ENCODE measurements around the gene SHQ1. TPM values are rescaled to one million over a fixed set of nuclear protein-coding genes. Genes with fewer than 3 reads are reported as not detected.
"Not testable (repeated sequence)": the region's sequence is repeated elsewhere in the genome, so short reads cannot be mapped to it uniquely, and the experiment has no call there.

SHQ1 gene
- total RNA-seq, 1 experiment from 2014 or later, result 21.7 TPM

DNA sequence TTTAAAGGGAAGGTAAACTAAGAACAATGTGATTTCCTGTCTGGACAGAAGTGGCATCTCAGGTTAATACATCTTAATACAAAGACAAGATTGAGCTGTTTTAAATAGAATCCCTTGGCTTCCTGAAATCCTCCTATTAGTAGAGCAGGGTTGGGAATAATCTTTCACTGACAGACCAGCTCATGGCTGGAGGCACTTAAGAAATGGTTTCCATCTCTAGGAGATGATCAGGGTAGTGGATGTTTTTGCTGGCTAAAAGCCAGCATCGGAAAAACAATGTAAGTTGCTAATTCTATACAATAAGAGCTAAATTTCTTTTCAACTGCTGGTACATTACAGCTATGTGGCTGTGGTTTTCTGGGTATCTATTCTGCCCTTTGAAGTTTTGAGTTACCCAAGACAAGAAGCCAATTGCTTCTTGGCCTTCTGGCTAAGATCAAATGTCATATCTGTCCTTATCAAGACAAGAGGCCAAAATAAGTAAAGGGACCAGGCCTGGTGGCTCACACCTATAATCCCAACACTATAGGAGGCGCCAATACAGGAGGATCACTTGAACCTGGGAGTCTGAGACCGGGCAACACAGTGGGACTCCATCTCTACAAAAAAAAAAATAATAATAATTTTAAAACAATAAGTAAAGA lies 49.6 kb downstream of the SHQ1 start:
- Histone ChIP-seq H3K4me3 (ENCODE audit: insufficient read depth, low read depth, low read length) (no peak overlapping the region), H3K27me3 (ENCODE audit: control insufficient read depth, insufficient read depth, low read length) (no peaks in the 10 kb centered on the region), H3K36me3 (replicated peaks; ENCODE audit: control insufficient read depth, insufficient read depth, low read length) (no peaks in the 10 kb centered on the region)
- DNase-seq, result no peak

DNA sequence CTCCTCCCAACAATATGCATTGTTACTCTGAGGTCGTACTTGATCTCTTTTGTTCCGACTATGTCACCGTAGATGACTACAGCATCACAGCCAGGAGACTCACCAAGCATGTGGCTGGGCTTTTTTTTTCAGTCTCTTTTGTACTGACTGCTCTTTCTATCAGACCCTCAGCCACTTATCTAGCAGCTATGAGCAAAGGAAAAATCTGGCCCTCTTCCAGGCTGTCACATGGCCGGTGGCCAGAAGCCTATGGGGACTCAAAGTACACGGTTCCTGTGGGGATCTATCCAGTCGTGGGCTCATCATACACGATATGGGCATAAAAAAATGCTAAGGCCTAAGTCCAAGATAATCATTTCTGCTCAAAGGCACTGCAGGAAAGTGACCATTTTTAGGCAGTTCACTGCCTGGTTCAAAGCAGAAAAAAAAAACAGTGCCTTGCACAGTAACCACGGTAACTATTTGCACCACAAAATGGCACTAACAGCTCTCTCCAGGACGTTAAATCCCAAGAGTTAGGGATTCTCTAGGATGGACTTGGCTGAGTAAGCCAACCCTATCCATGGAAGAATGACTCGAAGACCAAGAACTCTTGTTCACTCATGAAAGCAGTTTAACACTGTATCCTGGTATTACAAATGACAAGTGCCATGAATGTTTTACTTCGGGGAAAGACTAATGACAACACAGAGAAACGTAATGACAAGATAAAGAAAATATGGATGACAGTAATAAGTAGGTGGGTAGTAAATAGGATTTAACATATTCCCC lies 50.3 kb downstream of the SHQ1 start:
- DNase-seq, result no peak
- H3K4me3 ChIP-seq (ENCODE audit: insufficient read depth, low read depth, low read length), result no peak overlapping the region
- no peaks in the 10 kb centered on the region for H3K27me3 ChIP-seq (ENCODE audit: control insufficient read depth, insufficient read depth, low read length)
- no peaks in the 10 kb centered on the region for H3K36me3 ChIP-seq (replicated peaks; ENCODE audit: control insufficient read depth, insufficient read depth, low read length)

DNA sequence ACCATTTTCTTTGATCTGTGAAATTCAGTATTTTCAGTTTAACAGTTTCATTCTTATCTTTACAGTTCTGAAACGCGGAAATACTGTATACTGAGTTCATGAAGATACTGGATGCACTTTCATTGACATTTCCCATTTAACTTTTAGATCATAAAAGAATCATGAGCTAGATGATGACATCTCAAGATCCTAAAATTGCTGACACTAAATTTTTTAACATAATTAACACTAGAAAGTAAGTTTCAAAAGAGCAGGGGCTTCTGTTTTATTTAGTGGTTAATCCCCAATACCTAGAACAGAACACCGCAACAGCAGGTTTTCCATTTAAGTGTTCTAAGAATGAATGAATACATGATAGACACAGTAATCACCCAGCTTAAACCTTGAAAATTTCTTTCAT lies 54.2 kb downstream of the SHQ1 start:
- H3K4me3 ChIP-seq (ENCODE audit: insufficient read depth, low read depth, low read length), result no peak overlapping the region
- no peaks in the 10 kb centered on the region for H3K27me3 ChIP-seq (ENCODE audit: control insufficient read depth, insufficient read depth, low read length)
- no peaks in the 10 kb centered on the region for H3K36me3 ChIP-seq (replicated peaks; ENCODE audit: control insufficient read depth, insufficient read depth, low read length)
- no peak for DNase-seq

DNA sequence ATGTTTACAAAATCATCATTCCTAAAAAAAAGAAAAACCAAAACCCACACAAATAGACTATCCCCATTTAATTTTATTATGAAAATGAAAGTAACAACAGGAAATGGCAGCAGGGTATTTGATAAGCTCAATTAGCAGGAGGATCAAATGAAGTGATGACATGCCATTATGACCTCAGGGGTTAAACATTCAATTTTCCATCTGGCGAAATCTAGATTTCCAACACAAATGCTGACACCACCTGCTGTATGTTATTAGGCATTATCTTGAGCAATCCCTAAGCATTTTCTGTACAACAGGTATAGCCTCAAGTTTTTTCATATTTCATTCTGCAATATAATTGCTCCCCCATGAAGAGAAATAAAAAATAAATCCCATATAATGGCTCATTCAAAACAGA lies 57.1 kb downstream of the SHQ1 start:
- Histone ChIP-seq H3K36me3 (replicated peaks; ENCODE audit: control insufficient read depth, insufficient read depth, low read length) (no peaks in the 10 kb centered on the region), H3K27me3 (ENCODE audit: control insufficient read depth, insufficient read depth, low read length) (no peaks in the 10 kb centered on the region), H3K4me3 (ENCODE audit: insufficient read depth, low read depth, low read length) (no peak overlapping the region)
- no peak for DNase-seq

DNA sequence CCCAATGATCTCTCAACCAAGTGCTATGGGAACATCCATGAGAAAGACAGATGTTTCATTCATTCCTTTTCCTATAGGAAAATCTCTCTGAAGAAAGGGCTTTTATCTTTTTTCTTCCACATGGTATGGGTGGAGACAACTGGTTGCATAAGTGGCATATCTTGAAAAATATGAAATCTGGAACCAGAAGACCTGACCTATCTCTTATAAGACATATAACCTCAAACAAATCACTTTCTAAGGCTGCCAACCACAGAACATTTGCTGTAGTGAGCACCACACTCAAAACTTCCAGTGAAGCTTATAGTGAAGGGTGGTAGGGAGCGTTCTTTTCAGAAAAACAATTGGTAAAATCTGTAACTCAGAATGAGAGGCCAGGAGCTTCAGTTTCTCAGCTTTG lies 58.5 kb downstream of the SHQ1 start:
- Histone ChIP-seq H3K4me3 (ENCODE audit: insufficient read depth, low read depth, low read length) (no peak overlapping the region), H3K27me3 (ENCODE audit: control insufficient read depth, insufficient read depth, low read length) (no peaks in the 10 kb centered on the region), H3K36me3 (replicated peaks; ENCODE audit: control insufficient read depth, insufficient read depth, low read length) (no peaks in the 10 kb centered on the region)
- DNase-seq, result no peak

DNA sequence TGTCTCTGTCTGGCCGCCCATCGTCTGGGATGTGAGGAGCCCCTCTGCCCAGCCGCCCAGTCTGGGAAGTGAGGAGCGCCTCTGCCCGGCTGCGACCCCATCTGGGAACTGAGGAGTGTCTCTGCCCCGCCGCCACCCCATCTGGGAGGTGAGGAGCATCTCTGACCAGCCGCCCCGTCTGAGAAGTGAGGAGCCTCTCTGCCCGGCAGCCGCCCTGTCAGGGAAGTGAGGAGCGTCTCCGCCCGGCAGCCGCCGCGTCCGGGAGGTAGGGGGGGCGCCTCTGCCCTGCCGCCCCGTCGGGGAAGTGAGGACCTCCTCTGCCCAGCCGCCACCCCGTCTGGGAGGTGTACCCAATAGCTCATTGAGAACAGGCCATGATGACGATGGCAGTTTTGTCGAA lies 60.0 kb downstream of the SHQ1 start:
- H3K36me3 ChIP-seq (replicated peaks; ENCODE audit: control insufficient read depth, insufficient read depth, low read length); H3K27me3 ChIP-seq (ENCODE audit: control insufficient read depth, insufficient read depth, low read length); DNase-seq: not testable (repeated sequence)

DNA sequence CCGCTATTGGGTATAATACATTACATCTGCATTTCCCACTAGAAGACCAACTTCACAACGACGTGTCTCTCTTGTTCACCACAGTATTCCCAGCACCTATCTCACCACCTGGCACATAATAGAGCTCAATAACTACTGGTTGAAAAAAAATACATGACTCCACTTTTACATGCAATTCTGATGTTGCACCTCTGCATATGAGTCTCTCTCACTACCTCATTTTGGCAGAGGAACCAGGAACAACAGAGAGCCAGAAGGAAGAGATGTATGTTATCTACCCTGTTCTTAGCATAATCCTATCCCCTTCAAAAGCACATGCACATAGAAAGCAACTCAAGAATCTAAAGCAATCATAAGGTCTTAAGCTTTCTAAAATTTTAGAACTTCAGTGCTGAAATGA lies 61.6 kb downstream of the SHQ1 start:
- DNase-seq, result no peak
- H3K27me3 ChIP-seq (ENCODE audit: control insufficient read depth, insufficient read depth, low read length), result no peaks in the 10 kb centered on the region
- H3K4me3 ChIP-seq (ENCODE audit: insufficient read depth, low read depth, low read length), result no peak overlapping the region
- no peaks in the 10 kb centered on the region for H3K36me3 ChIP-seq (replicated peaks; ENCODE audit: control insufficient read depth, insufficient read depth, low read length)

More for the DNA sequence above, 60.0 kb downstream of the SHQ1 start:
- H3K4me3 ChIP-seq (ENCODE audit: insufficient read depth, low read depth, low read length), result not testable (repeated sequence)

DNA sequence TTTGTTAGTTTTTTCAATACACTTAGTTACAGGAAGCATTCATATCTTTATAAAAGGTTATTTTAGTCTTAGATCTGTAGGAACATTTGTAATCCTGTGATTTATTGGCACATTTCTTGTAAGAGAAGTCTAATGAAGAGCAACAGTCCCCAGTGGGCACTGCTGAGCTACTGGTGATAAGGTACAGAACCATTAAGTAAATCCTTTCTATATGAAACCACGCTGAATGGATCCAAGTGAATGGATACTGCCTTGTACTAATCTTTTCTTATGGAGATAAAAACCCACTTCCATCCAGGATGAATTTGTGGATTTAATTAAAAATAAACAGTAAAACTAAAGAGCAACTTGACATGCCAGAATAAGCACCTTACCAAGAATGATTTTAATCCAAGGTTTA lies 64.0 kb downstream of the SHQ1 start:
- Histone ChIP-seq H3K27me3 (ENCODE audit: control insufficient read depth, insufficient read depth, low read length) (no peaks in the 10 kb centered on the region), H3K4me3 (ENCODE audit: insufficient read depth, low read depth, low read length) (no peak overlapping the region), H3K36me3 (replicated peaks; ENCODE audit: control insufficient read depth, insufficient read depth, low read length) (no peaks in the 10 kb centered on the region)
- DNase-seq, result no peak

DNA sequence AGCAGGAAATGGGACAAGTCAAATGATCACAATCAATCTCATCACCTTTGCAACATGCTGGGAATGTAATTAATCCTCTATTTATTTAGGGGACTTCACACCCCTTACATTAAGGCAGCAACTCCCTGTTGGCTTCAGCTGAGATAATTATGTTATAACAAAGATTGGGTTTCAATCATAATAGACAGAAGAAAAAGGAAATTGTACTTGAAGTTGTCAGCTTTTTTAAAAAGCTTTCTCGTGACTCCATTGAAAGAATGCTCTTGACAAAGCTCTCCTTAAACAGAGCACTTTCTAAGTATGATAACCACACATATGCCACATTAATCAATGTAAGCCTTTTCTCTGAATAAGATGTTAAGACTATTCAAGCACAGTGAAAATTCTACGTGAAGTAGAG lies 65.7 kb downstream of the SHQ1 start:
- Histone ChIP-seq H3K36me3 (replicated peaks; ENCODE audit: control insufficient read depth, insufficient read depth, low read length) (no peaks in the 10 kb centered on the region), H3K27me3 (ENCODE audit: control insufficient read depth, insufficient read depth, low read length) (no peaks in the 10 kb centered on the region), H3K4me3 (ENCODE audit: insufficient read depth, low read depth, low read length) (no peak overlapping the region)
- DNase-seq, result no peak

DNA sequence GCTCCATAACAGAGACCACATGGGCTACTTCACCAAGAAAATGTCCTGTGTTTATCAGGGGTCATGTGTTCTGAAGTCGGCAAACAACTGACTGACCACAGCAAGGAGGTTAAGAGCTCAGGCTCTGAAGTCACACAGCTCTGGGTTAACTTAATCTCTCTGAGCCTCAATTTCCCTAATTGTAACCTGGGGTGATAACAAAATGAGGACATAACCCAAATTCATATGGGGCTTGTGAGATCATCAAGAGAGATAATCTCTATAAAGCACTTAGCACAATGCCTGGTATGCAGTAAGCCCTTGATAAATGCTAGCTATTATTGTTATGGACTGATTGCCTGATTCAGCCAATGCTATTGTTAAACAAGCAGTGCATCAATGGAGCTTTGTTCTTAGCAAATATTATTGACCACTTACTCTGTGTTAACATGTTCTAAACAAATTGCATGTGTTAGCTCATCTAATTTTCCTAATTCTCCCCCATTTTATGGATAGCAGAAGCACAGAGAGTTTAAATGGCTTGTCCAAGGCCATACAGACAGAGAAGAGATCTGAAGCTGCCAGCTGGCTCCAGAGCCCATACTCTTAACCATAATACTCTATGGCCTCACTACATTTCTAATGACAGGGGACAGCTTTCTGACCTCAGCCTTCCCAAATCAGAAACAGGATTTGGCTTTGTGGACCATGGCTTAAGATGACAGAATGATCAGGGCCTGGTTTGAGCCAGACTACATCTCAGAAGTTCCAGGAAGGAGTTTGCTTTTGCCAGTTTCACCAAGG lies 78.3 kb downstream of the SHQ1 start:
- H3K27me3 ChIP-seq (ENCODE audit: control insufficient read depth, insufficient read depth, low read length), result no peaks in the 10 kb centered on the region
- DNase-seq, result no peak
- no peak overlapping the region for H3K4me3 ChIP-seq (ENCODE audit: insufficient read depth, low read depth, low read length)
- no peaks in the 10 kb centered on the region for H3K36me3 ChIP-seq (replicated peaks; ENCODE audit: control insufficient read depth, insufficient read depth, low read length)

DNA sequence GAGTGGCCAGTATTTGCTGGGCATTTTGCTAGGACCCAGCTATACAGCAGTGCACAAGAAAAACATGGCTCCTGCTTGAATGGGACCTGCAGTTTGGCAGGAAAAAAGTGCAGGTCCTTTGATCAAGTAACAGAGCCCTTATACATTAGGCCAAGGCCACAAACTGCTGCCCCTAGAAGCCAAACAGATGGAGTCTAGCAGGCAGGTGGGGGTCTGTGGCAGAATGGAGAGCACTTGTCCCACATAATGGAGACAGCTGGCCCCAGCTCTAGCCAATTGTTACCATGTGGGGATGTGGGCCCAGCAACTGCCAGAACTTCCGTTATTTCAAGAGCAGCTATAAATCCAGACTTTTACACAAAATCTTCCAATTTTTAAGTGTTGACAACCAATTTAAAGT lies 79.3 kb downstream of the SHQ1 start:
- Histone ChIP-seq H3K36me3 (replicated peaks; ENCODE audit: control insufficient read depth, insufficient read depth, low read length) (no peaks in the 10 kb centered on the region), H3K27me3 (ENCODE audit: control insufficient read depth, insufficient read depth, low read length) (no peaks in the 10 kb centered on the region), H3K4me3 (ENCODE audit: insufficient read depth, low read depth, low read length) (no peak overlapping the region)
- no peak for DNase-seq

DNA sequence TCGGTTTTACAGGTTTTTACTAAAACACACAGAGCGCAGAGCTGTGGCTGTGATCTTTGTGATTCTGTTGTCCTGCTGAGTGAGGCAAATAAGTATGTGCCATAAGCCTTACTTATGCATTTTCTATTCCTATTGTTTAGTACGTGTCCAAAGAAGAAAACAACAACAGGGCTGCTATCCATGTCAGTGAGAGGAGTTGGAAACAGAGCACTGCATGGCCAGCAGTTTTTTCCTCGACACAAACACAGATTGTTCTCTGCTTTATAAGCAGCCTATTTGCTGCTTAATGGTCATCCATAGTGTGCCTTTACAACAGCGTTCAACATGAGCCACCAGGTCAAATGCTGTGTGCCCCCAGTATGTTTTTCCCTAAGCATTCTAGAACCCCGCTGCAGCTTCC lies 79.8 kb downstream of the SHQ1 start:
- Histone ChIP-seq H3K36me3 (replicated peaks; ENCODE audit: control insufficient read depth, insufficient read depth, low read length) (no peaks in the 10 kb centered on the region), H3K27me3 (ENCODE audit: control insufficient read depth, insufficient read depth, low read length) (no peaks in the 10 kb centered on the region), H3K4me3 (ENCODE audit: insufficient read depth, low read depth, low read length) (no peak overlapping the region)
- no peak for DNase-seq

DNA sequence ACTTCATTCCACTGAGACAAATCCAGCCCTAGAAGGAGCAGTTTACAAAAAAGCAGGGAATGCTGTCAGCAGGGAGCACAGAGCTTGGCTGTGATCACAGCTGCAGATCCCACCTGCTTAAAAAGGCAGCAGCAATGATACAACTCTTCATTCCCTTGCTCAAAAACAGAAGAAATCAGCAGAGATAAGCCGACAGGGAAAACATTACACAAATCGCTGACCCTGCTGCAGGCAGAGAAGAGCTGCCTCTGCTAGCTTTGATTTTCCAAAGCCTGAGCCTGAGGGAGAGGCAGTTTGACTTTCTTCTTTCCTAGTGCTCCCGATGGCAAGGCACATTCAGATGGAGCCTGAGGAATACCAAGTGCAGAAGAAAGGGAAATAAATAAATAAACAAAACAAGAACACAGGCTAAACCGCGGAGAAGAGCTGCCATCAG lies 80.2 kb downstream of the SHQ1 start:
- no peaks in the 10 kb centered on the region for H3K27me3 ChIP-seq (ENCODE audit: control insufficient read depth, insufficient read depth, low read length)
- no peak overlapping the region for H3K4me3 ChIP-seq (ENCODE audit: insufficient read depth, low read depth, low read length)
- no peaks in the 10 kb centered on the region for H3K36me3 ChIP-seq (replicated peaks; ENCODE audit: control insufficient read depth, insufficient read depth, low read length)
- DNase-seq, result no peak

DNA sequence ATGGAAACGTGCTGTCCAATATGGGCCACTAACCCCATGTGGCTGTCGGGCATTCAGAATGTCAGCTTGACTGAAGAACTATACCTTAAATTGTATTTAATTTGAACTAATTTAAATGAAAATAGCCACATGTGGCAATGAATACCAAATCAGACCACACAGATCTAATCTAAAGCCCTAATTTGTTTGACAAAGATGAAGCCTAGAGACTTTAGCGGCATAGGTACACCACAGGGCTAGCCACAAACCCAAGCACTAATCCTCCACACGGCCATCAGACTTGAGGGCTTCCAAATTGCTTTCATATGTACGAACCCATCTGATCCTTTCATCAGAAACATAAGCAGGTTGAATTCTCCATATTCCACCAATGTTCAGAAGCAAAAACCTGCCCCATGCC lies 81.4 kb downstream of the SHQ1 start:
- H3K27me3 ChIP-seq (ENCODE audit: control insufficient read depth, insufficient read depth, low read length), result no peaks in the 10 kb centered on the region
- DNase-seq, result no peak
- H3K36me3 ChIP-seq (replicated peaks; ENCODE audit: control insufficient read depth, insufficient read depth, low read length), result no peaks in the 10 kb centered on the region
- no peak overlapping the region for H3K4me3 ChIP-seq (ENCODE audit: insufficient read depth, low read depth, low read length)

Measured in H7 (cell line).